Ovary (tissue), 3 donors: ENCODE measurements around the gene TNFRSF9.

Experiments used
- EP300 ChIP-seq: sonication (generic); formaldehyde crosslinking; IDR thresholded peaks from one replicate; pipeline ENCODE4 v1.6.1; 2017; ENCODE audit warnings: antibody characterized with exemption
- TF ChIP-seq, protein P1 (sequence below), 3 donors: fragments of 450-650 bp in 2 of 3; fragments of 200-600 bp in 1 of 3; IDR thresholded peaks; one replicate each; pipeline versions ENCODE4 v1.5.1 to v1.8.0; 2016 to 2022; ENCODE audit warnings: antibody characterized with exemption in 3 of 3, mild to moderate bottlenecking in 1 of 3
- donor health status: DM: no; HTN: no; CAD: no.

GRCh38 chr1:7964476-7964875 is 23.8 kb upstream of the TNFRSF9 start:
- TF ChIP-seq, protein P1, sequence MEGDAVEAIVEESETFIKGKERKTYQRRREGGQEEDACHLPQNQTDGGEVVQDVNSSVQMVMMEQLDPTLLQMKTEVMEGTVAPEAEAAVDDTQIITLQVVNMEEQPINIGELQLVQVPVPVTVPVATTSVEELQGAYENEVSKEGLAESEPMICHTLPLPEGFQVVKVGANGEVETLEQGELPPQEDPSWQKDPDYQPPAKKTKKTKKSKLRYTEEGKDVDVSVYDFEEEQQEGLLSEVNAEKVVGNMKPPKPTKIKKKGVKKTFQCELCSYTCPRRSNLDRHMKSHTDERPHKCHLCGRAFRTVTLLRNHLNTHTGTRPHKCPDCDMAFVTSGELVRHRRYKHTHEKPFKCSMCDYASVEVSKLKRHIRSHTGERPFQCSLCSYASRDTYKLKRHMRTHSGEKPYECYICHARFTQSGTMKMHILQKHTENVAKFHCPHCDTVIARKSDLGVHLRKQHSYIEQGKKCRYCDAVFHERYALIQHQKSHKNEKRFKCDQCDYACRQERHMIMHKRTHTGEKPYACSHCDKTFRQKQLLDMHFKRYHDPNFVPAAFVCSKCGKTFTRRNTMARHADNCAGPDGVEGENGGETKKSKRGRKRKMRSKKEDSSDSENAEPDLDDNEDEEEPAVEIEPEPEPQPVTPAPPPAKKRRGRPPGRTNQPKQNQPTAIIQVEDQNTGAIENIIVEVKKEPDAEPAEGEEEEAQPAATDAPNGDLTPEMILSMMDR (IDR thresholded peaks at IDR 0.05): no peak
- TF ChIP-seq EP300: no peak
